ENCODE results near the gene ELP4.

DNA sequence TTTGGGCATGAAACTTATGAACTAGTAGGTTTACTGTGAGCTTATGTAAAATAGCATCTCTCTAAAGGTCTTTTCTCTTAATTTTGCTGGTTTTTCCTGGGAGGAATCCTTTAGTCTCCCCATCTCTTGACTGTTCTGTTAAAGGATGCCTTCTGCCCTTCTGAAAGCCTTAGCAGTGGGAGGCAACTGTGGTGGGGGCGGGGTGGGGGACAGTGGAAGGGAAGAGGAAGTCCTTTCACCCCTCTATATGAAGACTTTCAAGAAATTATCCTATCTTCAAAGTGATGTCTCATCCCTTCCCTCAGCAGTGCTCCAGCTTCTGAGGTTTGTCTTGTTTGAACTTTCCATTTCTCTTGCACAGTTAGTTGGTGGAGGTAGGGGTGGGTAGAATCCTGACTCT, 73.1 kb downstream of the ELP4 start:
- no peak for TF ChIP-seq EZH2 (IDR thresholded peaks at IDR 0.05)
- TF ChIP-seq, protein P1, sequence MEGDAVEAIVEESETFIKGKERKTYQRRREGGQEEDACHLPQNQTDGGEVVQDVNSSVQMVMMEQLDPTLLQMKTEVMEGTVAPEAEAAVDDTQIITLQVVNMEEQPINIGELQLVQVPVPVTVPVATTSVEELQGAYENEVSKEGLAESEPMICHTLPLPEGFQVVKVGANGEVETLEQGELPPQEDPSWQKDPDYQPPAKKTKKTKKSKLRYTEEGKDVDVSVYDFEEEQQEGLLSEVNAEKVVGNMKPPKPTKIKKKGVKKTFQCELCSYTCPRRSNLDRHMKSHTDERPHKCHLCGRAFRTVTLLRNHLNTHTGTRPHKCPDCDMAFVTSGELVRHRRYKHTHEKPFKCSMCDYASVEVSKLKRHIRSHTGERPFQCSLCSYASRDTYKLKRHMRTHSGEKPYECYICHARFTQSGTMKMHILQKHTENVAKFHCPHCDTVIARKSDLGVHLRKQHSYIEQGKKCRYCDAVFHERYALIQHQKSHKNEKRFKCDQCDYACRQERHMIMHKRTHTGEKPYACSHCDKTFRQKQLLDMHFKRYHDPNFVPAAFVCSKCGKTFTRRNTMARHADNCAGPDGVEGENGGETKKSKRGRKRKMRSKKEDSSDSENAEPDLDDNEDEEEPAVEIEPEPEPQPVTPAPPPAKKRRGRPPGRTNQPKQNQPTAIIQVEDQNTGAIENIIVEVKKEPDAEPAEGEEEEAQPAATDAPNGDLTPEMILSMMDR (IDR thresholded peaks at IDR 0.05) = no peak

Data from neural progenitor cell (in vitro differentiated cells).